ENCODE results near the gene NRSN2.
"Not testable (repeated sequence)": the region's sequence is repeated elsewhere in the genome, so short reads cannot be mapped to it uniquely, and the experiment has no call there.

The NRSN2 gene

DNA sequence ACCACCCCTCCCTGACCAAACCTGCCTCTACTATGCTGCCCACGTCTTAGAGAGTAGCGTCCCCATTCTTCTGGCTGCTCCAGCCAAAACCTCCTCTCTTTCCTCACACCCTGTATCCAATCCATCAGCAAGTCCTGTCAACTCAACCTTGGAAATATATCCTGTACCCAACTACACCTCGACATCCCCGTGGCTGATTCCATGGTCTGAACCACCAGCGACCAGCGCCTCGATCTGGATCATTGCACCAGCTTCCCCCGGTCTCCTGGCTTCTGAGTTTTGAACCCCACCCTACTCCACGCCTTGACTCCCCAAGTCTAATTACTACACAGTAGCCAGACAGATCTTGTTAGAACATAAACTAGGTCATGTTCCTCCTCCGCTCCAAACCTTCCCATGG, 9.8 kb downstream of the NRSN2 start:
- no peak for DNase-seq

DNA sequence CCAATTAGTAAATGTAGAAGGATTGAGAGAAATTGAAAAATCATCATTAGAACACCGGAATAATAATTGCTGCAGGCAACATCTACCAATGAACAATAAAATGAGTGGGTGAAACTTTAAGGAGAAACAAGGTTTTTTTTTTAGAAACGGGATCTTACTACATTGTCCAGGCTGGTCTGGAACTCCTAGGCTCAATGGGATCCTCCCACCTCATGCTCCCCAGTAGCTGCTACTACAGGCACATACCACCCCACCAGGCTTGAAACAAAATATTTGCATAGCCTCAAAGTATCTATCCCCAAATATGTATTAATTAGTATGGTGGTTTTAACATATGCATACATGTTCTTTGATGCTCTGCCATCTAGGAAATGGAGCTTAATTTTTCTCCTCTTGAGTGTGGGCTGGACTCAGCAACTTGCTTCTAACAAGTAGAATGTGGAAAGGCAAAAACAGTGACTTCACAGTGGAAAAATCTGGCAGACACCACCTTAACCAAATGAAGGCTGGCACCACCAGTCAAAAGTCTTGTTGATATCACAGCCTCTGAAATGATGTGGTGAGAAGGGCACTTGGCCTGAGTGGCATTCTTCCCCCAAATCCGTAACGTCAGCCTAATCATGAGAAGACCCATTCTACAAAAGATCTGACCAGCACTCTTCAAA, 12.1 kb downstream of the NRSN2 start:
- DNase-seq = no peak

DNA sequence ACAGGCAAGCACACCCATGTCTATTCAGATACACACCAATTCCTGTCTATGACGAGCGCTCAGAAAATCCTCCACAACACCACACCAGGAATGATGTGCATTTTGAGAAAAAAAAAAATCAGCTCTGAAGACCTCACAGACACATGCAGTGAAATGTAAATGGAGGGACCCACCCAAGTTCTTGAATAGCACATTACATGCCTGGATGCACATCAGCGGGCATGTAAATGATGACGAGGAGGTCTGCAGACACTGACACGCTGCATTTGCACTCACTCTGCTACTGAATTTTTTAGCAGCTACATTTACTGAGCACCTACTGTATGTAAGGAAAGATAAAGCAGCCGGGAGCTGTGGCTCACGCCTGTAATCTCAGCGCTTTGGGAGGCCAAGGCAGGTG, 14.7 kb downstream of the NRSN2 start:
- no peak for DNase-seq

DNA sequence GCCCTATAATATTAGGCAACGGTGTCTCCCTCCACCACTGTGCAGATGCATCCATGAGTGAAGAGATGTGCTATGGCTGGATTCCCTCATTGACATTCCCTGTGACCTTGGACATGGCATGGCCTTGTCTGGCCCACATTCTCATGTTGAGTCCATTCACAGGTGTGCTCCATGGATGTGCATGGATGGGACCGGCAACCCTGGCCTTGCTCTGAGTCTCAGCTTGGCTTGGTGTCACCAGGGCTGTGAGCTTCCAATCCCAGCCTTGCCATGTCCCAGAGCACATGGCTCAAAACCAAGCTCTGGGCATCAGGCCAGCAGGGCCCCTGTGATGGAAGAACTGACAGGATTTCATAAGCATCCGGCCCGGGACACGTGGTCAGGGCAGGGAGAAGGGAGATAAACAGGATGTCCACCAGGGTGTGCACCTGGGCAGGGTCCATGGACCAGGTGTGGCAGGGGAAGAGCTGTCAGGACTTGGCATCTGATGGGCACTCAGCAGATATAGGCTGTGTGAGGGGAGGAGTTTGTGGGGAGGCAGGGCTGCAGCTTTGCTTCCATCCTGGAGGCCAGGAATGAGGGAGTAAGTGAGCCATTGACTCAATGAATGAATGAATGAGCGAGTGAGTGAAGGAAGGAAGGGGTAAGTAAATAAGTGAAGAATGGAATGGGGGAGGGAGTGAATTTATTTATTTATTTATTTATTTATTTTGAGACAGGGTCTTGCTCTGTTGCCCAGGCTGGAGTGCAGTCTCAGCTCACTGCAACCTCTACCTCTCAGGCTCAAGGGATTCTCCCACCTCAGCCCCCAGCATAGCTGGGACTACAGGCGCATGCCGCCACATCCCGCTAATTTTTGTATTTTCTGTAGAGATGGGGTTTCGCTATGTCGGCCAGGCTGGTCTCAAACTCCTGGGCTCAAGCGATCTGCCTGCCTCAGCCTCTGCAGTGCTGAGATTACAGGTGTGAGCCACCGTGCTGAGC, 15.7 kb downstream of the NRSN2 start:
- peak; percentile 68 for DNase-seq

DNA sequence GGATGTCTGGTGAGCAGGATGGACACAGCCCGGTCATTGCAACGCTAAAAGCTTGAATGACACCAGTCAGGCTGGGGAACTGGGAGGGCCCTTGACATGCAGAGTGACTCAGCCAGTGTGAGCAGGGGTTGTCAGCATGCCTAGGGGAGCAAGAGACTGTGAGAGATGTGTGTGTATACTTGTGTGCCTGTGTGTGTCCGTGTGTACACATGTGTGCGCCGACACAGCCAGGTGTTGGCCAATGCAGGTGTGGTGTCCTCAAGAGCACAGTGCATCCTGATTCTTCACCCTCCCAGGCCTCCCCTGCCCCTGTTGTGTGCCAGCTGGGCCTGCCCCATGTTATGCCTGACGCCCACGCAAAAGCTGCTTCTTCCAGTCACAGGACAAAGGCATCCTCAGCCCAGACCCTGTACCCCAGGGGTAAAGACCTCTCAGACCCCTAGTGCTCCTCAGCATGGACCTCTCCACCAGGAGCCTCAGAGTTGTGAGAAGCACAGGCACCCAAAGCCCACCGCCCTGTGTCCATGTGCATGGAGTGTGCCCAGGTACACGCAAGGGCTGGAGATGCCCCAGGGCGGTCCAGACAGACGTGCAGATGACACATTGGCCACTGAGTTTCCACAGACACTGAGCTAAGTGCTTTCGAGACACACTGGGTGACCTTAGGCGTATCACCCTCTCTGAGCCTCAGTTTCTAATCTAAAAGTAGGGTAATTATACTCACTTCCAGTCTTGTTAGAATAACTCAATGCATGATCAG, 16.6 kb downstream of the NRSN2 start:
- DNase-seq = no peak

DNA sequence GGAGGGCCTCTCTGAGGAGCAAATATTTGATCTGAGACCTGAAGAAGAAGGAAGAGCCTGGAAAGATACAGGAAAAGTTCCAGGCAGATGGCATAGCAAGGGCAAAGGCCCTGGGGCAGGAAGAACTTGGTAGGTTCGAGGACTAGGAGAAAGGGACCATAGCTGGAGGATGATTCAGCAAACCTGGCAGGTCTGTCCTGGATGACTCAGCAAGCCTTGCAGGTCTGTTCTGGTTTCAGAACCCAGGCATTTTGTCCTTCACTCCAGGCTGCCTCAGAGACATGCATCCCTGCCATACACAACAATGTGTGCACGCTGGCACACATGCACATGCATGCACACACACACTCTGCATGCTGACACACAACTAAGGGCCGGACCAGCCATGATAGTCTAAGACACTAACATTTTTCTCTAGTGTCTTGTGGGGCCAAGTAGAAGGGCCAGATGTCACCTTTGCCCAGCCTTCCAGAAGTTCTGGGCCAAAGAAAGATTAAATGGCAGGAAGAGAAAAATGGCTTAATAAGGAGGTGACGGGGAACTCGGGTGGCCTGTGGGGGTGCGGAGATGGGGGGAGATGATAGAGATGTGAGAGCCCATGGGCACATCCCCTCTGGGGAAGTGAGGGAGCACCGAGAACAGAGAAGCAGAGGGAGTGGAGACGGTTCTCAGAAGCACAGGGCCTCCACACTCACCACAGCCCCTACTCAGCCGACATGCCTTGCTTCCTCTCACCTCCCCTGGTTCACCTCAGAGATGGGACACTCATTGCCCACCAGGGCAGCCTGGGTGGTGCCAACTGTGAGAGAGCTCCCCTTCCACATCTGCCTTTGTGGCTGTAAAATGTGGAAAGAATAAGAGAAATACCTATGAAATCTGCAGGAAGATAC, 18.2 kb downstream of the NRSN2 start:
- DNase-seq = no peak

DNA sequence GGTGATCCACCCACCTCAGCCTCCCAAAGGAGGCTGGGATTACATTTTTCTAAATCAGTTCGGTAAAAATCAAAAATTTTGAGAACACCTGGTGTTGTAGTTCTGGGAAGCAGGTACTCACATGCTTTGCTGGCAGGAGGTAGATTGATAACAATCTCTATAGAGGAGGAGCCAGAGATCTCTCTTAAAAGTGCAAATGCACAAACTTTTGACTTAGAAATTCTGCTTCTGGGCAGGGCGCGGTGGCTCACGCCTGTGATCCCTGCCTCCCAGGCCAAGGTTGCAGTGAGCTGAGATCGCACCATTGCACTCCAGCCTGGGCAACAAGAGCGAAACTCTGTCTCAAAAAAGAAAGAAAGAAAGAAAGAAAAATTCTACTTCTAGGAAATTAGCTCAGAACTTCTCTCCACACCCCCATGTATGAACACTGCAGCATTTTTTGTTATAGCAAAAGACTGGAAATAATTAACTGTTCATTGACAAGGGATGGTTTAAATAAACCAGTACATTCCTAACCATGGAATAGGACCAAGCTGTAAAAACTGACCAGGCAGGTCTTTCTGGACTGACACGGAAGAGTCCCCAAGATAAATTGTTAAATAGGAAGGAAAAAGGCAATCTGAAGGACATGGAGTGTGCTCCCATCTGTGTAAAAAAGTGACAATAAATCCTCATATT, 19.3 kb downstream of the NRSN2 start:
- DNase-seq = no peak

DNA sequence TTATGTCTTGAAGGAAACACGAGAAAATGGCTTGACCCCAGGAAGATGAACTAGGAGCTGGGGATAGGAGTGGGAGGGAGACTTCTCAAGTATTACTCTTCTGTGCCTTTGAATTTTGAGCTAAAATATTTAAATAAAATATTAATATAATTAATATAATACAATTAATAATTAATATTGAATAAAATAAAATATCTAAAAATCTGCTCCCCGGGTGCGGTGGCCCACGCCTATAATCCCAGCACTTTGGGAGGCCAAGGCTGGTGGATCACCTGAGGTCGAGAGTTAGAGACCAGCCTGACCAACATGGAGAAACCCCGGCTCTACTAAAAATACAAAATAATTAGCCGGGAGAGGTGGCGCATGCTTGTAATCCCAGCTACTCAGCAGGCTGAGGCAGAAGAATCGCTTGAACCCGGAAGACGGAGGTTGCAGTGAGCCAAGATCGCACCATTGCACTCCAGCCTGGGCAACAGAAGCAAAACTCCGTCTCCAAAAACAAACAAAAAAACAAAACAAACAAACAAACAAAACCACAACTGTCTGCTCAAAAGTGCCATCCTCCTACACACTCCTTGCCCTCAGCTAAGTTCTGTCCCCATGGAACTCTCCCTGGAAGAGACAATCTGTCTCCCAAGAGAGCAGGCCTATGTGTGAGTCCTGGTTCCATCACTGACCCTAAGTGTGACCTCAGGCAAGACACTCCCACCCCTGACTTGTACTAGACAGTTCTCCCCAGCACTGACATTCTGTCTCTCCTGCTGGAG, 20.0 kb downstream of the NRSN2 start:
- no peak for DNase-seq

DNA sequence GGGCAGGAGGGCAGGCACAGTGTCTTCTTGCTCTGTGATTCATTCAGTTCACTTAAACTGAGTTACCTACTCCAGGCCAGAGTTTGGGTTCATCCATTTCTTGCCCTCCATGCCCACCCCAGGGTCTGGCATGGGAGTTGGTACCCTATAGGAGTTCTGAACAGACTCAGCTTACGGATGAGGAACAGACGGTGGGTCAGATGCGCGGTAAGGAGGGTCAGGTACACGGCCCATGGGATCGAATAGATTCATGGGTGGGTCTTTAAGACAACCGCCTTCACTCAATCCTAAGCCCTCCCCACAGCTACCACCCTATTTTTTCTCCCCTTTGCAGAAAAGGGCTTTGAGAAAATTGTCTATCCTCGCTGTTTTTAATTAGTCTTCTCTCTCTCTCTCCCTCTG, 20.6 kb downstream of the NRSN2 start:
- no peak for DNase-seq

DNA sequence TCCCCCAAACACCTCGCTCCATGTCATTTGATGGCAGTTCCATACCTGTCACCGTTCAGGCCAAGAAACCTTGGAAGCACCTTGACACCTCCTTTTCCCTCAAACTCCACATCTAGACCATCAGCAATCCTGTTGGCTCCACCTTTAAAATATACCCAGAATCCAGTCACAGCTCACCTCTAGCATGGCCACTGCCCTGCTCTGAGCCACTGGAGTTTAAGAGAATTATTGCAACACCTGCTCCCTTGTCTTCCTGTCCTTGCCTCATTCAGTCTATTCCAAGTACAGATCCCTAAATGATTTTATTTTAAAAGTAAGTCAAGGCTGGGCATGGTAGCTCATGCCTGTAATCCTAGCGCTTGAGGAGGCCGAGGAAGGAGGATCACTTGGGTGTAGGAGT, 22.0 kb downstream of the NRSN2 start:
- no peak for DNase-seq

DNA sequence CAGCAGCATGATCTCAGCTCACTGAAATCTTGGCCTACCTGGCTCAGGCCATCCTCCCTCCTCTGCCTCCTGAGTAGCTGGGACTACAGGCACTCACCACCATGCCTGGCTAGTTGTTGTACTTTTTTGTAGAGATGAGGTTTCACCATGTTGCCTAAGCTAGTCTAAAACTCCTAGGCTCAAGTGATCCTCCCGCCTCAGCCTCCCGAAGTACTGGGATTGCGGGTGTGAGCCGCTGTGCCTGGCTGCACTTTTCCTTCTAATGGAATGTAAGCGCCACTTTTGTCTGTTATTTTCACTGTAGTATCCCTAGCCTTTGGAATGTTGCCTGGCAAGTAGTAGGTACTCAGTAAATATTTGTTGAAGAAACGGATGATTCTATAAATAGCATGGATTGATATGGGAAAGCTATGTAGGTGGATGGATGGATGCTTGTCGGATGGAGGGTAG, 23.3 kb downstream of the NRSN2 start:
- DNase-seq = no peak

DNA sequence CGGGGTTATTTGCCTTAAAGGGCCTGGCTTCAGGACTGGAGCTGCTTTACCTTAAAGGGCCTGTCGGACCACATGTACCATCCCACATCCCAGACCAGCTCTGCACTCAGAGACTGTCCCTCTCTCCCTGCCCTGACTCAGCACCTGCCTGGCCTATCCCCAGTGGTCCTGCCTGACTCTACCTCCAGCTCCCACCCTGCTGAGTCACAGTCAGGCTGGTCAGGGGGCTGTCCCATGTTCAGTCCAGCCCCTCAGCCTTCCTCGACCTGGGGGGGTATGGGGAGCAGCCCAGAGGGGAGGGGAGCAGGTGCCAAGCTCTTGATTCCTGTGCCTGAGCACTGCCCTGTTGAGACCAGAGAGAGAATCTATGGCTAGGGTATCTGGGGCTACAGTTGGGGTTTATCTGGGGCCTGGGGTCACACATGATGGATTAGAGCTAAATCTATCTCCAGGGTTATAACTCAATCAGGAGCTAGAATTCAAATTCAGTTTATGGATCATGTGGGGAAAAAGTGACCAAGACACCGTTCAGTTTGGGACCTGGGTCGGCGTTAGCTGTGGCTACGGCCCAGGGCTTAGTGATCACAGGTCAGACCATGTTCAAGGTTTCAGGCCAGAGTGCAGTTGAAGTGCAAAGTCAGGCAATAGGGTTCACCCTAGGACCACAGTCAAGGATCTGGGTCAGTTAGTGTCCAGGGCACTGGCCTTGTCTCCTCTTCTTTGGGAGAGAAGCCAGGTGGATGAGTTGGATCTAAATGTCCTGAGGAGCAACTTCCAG, 24.3 kb downstream of the NRSN2 start:
- DNase-seq = no peak

DNA sequence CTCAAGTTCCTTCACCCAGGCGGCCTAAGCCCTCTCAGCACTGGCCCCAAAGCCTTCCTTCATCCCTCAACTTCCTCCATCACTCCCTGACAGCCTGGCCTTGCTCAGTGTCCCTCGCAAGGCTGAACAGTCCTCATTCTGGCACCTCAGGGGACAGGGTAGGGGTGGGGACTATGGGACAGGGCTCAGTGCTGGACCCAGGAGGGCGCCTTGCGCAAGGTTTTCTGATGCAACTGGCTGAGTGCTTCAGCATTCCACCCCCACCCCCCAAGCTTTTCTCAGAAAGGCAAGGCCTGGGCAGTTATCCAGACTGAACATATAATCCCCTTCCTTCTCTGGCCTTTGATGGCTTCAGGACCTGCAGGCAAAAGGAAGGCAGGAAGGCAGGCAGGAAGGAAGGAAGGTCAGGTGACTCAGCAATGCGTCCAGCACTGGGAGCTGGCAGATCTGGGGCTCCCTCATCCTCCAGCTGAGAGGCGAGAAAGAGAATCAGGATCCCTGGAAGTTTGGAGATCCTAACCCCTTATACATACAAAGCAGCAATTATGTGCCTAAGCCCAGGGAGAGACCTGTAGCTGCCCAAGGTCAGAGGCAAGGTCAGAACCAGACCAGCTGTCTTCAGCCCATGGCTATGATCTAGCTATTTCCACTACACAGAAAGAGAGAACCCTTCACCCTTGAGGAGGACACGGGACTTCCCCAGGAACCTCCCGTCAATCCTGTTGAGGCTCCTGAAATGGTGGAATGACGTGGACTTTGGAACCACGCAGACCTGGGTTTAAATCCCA, 25.0 kb downstream of the NRSN2 start:
- no peak for DNase-seq

DNA sequence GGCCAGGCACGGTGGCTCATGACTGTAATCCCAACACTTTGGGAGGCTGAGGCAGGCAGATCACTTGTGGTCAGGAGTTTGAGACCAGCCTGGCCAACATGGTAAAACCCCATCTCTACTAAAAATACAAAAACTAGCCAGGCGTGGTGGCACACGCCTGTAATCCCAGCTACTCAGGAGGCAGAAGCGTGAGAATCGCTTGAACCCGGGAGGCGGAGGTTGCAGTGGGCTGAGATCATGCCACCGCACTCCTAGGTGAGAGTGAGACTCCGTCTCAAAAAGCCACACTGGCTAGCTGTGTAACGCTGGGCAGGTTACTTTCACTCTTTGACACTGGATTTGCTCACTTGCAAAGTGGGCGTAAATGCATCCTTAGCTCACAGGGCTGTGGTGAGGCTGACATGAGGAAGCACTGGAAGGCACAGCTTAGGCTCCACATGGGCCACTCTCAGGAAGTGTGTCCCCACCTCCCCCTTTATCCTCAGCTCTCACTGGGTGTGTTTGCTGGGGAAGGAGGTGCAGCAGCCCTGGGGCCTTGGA, 25.7 kb downstream of the NRSN2 start:
- not testable (repeated sequence) for DNase-seq

DNA sequence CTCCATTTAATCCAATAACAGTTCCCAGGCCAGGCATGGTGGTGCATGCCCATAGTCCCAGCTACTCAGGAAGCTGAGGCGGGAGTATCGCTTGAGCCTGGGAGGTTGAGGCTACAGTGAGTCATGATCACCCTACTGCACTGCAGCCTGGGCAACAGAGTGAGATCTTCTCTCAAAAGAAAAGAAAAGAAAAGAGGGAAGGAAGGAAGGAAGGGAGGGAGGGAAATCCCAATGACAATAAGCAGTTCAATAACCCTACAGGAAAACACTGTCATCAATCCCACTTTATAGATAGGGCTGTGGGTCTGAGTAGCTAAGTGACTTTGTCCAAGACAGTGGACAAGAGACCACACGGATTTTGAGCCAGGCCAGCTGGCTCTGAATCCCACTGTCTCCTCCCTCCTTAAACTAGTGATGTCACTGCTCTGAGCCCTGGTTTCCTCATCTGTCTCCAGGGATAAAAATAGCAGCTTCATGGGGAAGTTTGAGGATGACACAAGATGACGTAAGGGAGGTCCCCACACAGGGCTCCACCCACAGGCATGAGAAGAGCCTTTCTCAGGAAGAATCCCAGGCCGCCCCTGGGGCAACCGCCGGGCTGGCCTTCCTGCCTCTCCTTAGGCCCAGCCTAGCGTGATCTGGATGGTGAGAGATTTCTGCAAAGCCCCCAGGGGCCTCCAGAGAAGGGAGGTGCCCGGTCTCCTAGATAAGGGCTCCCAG, 26.4 kb downstream of the NRSN2 start:
- no peak for DNase-seq

DNA sequence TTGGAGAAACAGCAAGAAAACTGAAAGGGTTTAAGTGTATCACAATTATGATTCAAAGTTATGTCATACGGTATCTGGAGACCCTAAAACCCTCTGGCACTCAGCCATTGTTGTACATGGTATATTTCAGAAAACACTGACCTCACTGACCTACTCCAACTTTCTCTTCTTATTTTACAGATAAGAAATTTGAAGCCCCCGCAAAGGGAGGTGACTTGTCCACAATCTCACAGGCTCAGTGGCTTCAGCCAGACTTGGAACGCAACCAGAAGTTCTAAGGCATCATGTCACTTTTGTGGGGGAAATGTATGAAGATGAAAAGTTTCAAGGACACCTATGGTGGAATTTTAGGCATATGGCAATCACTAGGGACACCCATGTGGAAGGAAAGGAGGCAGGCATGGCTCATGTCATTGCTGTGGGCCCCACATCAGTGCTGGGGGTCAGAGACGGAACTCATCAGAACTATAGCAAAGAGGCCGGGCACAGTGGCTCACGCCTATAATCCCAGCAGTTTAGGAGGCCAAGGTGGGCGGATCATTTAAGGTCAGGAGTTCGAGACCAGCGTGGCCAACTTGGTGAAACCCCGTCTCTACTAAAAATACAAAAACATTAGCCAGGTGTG, 28.5 kb downstream of the NRSN2 start:
- DNase-seq = no peak

DNA sequence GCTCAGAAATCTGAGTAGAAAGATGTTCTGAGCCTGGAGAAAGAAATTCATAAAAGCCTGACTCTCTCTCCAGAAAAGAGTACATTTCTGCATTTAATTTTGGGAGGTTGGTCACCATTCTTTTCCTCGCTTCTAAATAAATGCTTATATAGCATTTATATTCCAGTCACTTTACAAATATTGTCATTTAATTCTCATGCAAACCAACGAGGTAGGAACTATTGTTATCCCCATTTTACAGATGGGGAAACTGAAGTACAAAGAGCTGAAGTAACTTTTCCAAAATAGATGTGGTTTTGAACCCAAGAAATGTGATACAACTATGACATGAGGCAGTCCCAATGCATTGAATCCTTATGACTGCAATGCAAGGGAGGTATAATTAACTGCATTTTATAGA, 29.2 kb downstream of the NRSN2 start:
- DNase-seq = no peak

DNA sequence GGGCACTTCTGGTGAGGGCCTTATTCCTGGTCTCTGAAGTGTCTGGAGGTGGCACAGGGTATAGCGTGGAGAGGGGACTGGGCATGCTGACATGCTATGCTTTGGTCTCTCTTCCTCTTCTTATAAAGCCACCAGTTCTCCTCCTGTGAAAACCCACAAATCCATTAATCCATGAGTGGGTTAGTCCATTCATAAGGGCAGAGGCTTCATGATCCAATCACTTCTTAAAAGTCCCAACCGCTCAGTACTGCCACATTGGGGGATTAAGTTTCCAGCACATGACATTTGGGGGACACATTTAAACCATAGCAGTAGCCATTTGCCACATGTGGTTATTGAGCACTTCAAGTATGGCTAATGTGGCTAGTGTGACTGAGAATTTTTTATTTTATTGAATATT, 29.8 kb downstream of the NRSN2 start:
- DNase-seq = no peak

All from activated CD8-positive, alpha-beta memory T cell treated with anti-CD3 and anti-CD28 coated beads, Interleukin-2, amount 50 U/mL, for 48 hours (primary cell).